SK-N-SH treated with all-trans-retinoic acid at 6 μM for 48 hours (cell line): ENCODE measurements around the gene ZNF529.
A peak's percentile ranks its signal among the peaks of the same experiment; 100 is the strongest.
"Not testable (repeated sequence)": the region's sequence is repeated elsewhere in the genome, so short reads cannot be mapped to it uniquely, and the experiment has no call there.

Experiments
- ATAC-seq: fragments of 200-7000 bp; cut with Tn5 transposase; 3 replicates; pipeline ENCODE4 v1.9.1; 2020; ENCODE audit warnings: mild to moderate bottlenecking, moderate library complexity
- ARNTL ChIP-seq: fragments of 450-650 bp; formaldehyde crosslinking; IDR thresholded peaks from 2 replicates; pipeline ENCODE4 v1.5.0; 2020; ENCODE audit warnings: low read depth, mild to moderate bottlenecking, moderate library complexity, borderline replicate concordance
- BACH2 ChIP-seq: fragments of 250-450 bp; sonication (Bioruptor Pico); IDR thresholded peaks from 2 replicates; pipeline ENCODE4 v1.9.0; 2021; ENCODE audit warnings: mild to moderate bottlenecking, borderline replicate concordance
- CSDC2 ChIP-seq: fragments of 250-450 bp; sonication (Bioruptor Pico); IDR thresholded peaks from 2 replicates; pipeline ENCODE4 v1.5.0; 2020; ENCODE audit warnings: mild to moderate bottlenecking, moderate library complexity
- CSRNP3 ChIP-seq: fragments of 250-450 bp; sonication (Bioruptor Pico); IDR thresholded peaks from 2 replicates; pipeline ENCODE4 v1.5.1; 2021; ENCODE audit warnings: mild to moderate bottlenecking, moderate library complexity
- ESRRG ChIP-seq: fragments of 250-450 bp; sonication (Bioruptor Pico); IDR thresholded peaks from 2 replicates; pipeline ENCODE4 v1.6.1; 2021; ENCODE audit warnings: mild to moderate bottlenecking
- OSR1 ChIP-seq: fragments of 250-450 bp; sonication (Bioruptor Pico); IDR thresholded peaks from 2 replicates; pipeline ENCODE4 v1.8.0; 2022; ENCODE audit warnings: moderate library complexity, mild to moderate bottlenecking, inconsistent platforms
- RARB ChIP-seq: fragments of 250-450 bp; sonication (Bioruptor Pico); IDR thresholded peaks from 2 replicates; pipeline ENCODE4 v1.8.0; 2021; ENCODE audit warnings: mild to moderate bottlenecking, moderate library complexity
- SNAI2 ChIP-seq: fragments of 250-450 bp; sonication (Bioruptor Pico); IDR thresholded peaks from 2 replicates; pipeline ENCODE4 v1.5.0; 2020; ENCODE audit warnings: mild to moderate bottlenecking, moderate library complexity
- TCF4 ChIP-seq: fragments of 250-450 bp; sonication (Bioruptor Pico); IDR thresholded peaks from 2 replicates; pipeline ENCODE4 v1.8.0; 2021; ENCODE audit warnings: mild to moderate bottlenecking, moderate library complexity, borderline replicate concordance
- TOX ChIP-seq: fragments of 250-450 bp; sonication (Bioruptor Pico); IDR thresholded peaks from 2 replicates; pipeline ENCODE4 v1.8.0; 2021; ENCODE audit warnings: mild to moderate bottlenecking, moderate library complexity, borderline replicate concordance
- TSHZ2 ChIP-seq: fragments of 250-450 bp; sonication (Bioruptor Pico); IDR thresholded peaks from 2 replicates; pipeline ENCODE4 v1.5.0; 2020; ENCODE audit warnings: mild to moderate bottlenecking, moderate library complexity
- ZC3H10 ChIP-seq: fragments of 250-450 bp; sonication (Bioruptor Pico); IDR thresholded peaks from 2 replicates; pipeline ENCODE4 v1.5.1; 2021; ENCODE audit warnings: mild to moderate bottlenecking, moderate library complexity
- ZFP3 ChIP-seq: fragments of 250-450 bp; sonication (Bioruptor Pico); IDR thresholded peaks from 2 replicates; pipeline ENCODE4 v1.5.0; 2020; ENCODE audit warnings: mild to moderate bottlenecking, moderate library complexity
- ZFP30 ChIP-seq: fragments of 450-650 bp; formaldehyde crosslinking; IDR thresholded peaks from 2 replicates; pipeline ENCODE4 v1.5.0; 2022; ENCODE audit warnings: mild to moderate bottlenecking, moderate library complexity
- ZNF8 ChIP-seq: fragments of 450-650 bp; formaldehyde crosslinking; IDR thresholded peaks from 2 replicates; pipeline ENCODE4 v1.5.0; 2020; ENCODE audit warnings: mild to moderate bottlenecking, moderate library complexity
- TF ChIP-seq, protein P1 (sequence below): fragments of 250-450 bp; sonication (Bioruptor Pico); IDR thresholded peaks from 2 replicates; pipeline ENCODE4 v1.8.0; 2020; ENCODE audit warnings: mild to moderate bottlenecking, moderate library complexity, borderline replicate concordance
- TF ChIP-seq, protein P2 (sequence below): fragments of 250-450 bp; sonication (Bioruptor Pico); IDR thresholded peaks from 2 replicates; pipeline ENCODE4 v1.5.1; 2020; ENCODE audit warnings: low read depth, mild to moderate bottlenecking, moderate library complexity

The ZNF529 gene

GRCh38 chr19:36604656-36605100 lies 31.6 kb upstream of the ZNF529 start:
- ATAC-seq: peak; percentile 78
- TF ChIP-seq SNAI2 (CRISPR knock-in tag) (peak; percentile 93; the same call in 1 of the 2 replicates), CSDC2 (CRISPR knock-in tag) (no peak), ESRRG (CRISPR knock-in tag) (no peak), TOX (CRISPR knock-in tag) (no peak)
- TF ChIP-seq, protein P1, sequence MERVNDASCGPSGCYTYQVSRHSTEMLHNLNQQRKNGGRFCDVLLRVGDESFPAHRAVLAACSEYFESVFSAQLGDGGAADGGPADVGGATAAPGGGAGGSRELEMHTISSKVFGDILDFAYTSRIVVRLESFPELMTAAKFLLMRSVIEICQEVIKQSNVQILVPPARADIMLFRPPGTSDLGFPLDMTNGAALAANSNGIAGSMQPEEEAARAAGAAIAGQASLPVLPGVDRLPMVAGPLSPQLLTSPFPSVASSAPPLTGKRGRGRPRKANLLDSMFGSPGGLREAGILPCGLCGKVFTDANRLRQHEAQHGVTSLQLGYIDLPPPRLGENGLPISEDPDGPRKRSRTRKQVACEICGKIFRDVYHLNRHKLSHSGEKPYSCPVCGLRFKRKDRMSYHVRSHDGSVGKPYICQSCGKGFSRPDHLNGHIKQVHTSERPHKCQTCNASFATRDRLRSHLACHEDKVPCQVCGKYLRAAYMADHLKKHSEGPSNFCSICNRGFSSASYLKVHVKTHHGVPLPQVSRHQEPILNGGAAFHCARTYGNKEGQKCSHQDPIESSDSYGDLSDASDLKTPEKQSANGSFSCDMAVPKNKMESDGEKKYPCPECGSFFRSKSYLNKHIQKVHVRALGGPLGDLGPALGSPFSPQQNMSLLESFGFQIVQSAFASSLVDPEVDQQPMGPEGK (CRISPR knock-in tag): no peak

GRCh38 chr19:36602681-36603080 lies 29.6 kb upstream of the ZNF529 start:
- ATAC-seq: not testable (repeated sequence)

DNA sequence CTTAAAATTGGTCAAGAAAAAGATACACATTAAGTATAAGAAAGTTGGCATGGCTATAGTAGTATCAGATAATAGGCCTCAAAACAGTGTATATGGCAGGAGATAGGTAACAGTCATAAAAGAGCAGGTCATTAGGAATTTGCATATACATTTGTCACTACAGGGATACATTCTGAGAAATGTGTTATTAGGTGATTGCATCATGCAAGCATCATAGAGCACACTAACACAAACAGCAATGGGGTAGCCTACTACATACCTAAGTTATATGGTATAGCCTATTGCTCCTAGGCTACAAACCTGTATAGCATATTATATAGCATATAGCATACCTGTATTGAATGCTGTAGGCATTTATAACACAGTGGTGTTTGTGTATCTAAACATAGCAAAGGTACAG lies 6.2 kb upstream of the ZNF529 start:
- ATAC-seq: no peak
- TF ChIP-seq SNAI2 (CRISPR knock-in tag): no peak
- TF ChIP-seq ZFP3 (CRISPR knock-in tag): no peak
- no peak for TF ChIP-seq CSRNP3
- TF ChIP-seq, protein P1 (CRISPR knock-in tag): no peak
- TF ChIP-seq ZNF8 (CRISPR knock-in tag): no peak
- TF ChIP-seq ARNTL (CRISPR knock-in tag): no peak
- TF ChIP-seq, protein P2, sequence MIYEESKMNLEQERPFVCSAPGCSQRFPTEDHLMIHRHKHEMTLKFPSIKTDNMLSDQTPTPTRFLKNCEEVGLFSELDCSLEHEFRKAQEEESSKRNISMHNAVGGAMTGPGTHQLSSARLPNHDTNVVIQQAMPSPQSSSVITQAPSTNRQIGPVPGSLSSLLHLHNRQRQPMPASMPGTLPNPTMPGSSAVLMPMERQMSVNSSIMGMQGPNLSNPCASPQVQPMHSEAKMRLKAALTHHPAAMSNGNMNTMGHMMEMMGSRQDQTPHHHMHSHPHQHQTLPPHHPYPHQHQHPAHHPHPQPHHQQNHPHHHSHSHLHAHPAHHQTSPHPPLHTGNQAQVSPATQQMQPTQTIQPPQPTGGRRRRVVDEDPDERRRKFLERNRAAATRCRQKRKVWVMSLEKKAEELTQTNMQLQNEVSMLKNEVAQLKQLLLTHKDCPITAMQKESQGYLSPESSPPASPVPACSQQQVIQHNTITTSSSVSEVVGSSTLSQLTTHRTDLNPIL (CRISPR knock-in tag): no peak
- no peak for TF ChIP-seq TSHZ2
- no peak for TF ChIP-seq ZFP30 (CRISPR knock-in tag)
- TF ChIP-seq ZC3H10 (CRISPR knock-in tag): no peak
- no peak for TF ChIP-seq RARB
- TF ChIP-seq TOX (CRISPR knock-in tag): no peak
- TF ChIP-seq BACH2 (CRISPR knock-in tag): no peak
- TF ChIP-seq OSR1 (CRISPR knock-in tag): no peak
- TF ChIP-seq TCF4 (CRISPR knock-in tag): no peak
- TF ChIP-seq, all 23 proteins: peak for 0

DNA sequence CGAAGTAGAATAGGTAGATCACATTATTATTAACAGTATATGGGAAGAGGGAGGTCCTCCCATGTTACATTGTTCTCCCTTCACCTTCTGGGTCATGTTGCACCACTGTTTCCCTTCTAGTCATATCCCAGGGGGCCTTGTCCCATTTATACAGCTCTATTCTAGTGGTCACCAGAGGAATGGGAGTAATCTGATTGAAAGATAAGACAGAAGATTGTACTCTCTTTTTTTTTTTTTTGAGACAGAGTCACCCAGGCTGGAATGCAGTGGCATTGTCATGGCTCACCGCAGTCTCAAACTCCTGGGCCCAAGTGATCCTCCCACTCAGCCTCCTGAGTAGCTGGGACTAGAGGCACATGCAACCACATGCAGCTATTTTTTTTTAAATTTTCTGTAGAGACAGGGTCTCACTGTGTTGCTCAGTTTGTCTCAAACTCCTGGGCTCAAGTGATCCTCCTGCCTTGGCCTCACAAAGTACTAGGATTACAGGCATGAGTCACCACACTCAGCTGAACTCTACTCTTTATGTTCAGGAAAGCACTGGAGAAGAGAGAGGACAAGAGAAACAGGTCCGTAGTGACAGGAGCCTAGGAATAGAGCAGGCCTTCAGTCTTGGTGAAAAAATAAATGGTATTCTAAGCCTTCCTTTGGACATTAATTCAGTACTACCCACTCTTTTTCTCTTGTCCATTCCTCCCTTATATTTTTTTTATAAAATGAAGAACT lies 4.3 kb upstream of the ZNF529 start:
- TF ChIP-seq ZFP3 (CRISPR knock-in tag) (no peak), CSDC2 (CRISPR knock-in tag) (no peak), TCF4 (CRISPR knock-in tag) (no peak), ZNF8 (CRISPR knock-in tag) (no peak), SNAI2 (CRISPR knock-in tag) (no peak), OSR1 (CRISPR knock-in tag) (no peak)
- ATAC-seq: no peak
